Fibroblast of skin of left quadriceps (primary cell): Measurements from ENCODE around the gene AGBL3.
"Not testable (repeated sequence)": the region's sequence is repeated elsewhere in the genome, so short reads cannot be mapped to it uniquely, and the experiment has no call there.

Experiments used
- DNase-seq, 2 experiments: peaks; one replicate each; pipeline ENCODE4 v3.0.0-alpha.2; 2013; ENCODE audit warnings: low read depth in 2 of 2

The AGBL3 gene

GRCh38 chr7:135076882-135077281, 90.6 kb downstream of the AGBL3 start:
- no peak for DNase-seq

- DNase-seq, result no peak
These were observed 91.3 kb downstream of the AGBL3 start for GRCh38 chr7:135077642-135078041.

GRCh38 chr7:135078051-135078450, 91.7 kb downstream of the AGBL3 start:
- DNase-seq, result no peak

GRCh38 chr7:135079068-135079467, 92.8 kb downstream of the AGBL3 start:
- no peak for DNase-seq

- no peak for DNase-seq
These were observed 96.7 kb downstream of the AGBL3 start for GRCh38 chr7:135083005-135083404.

GRCh38 chr7:135088566-135088965, 102.3 kb downstream of the AGBL3 start:
- DNase-seq, result no peak

- DNase-seq, result no peak
These were observed 105.4 kb downstream of the AGBL3 start for GRCh38 chr7:135091717-135092116.

GRCh38 chr7:135094472-135095237, 108.3 kb downstream of the AGBL3 start:
- no peak for DNase-seq

GRCh38 chr7:135095450-135095849, 109.1 kb downstream of the AGBL3 start:
- DNase-seq, result no peak

GRCh38 chr7:135098391-135098790, 112.1 kb downstream of the AGBL3 start:
- no peak for DNase-seq

- DNase-seq, result no peak
These were observed 114.5 kb downstream of the AGBL3 start for GRCh38 chr7:135100856-135101255.

GRCh38 chr7:135102372-135102771, 116.1 kb downstream of the AGBL3 start:
- no peak for DNase-seq

- DNase-seq, result no peak
These were observed 123.3 kb downstream of the AGBL3 start for GRCh38 chr7:135109562-135109961.

- DNase-seq, result no peak
These were observed 123.7 kb downstream of the AGBL3 start for GRCh38 chr7:135109976-135110375.

GRCh38 chr7:135111379-135111778, 125.1 kb downstream of the AGBL3 start:
- DNase-seq, result no peak

- DNase-seq, result no peak
These were observed 128.3 kb downstream of the AGBL3 start for GRCh38 chr7:135114622-135115021.

- DNase-seq, result no peak
These were observed 130.8 kb downstream of the AGBL3 start for GRCh38 chr7:135117096-135117495.

- DNase-seq, result no peak
These were observed 135.6 kb downstream of the AGBL3 start for GRCh38 chr7:135121868-135122267.

GRCh38 chr7:135124631-135125030, 138.3 kb downstream of the AGBL3 start:
- not testable (repeated sequence) for DNase-seq

GRCh38 chr7:135128931-135129330, 142.6 kb downstream of the AGBL3 start:
- DNase-seq, result no peak

- no peak for DNase-seq
These were observed 143.3 kb downstream of the AGBL3 start for GRCh38 chr7:135129579-135129978.

- DNase-seq, result no peak
These were observed 157.8 kb downstream of the AGBL3 start for GRCh38 chr7:135143885-135144668.

- no peak for DNase-seq
These were observed 161.1 kb downstream of the AGBL3 start for GRCh38 chr7:135147341-135147898.
